Endometrial microvascular endothelial cells (primary cell): ENCODE results near the gene GGTLC1. TPM values are rescaled to one million over a fixed set of nuclear protein-coding genes. Genes with fewer than 3 reads are reported as not detected.

Experiments
- total RNA-seq: library from RNA; depleted of rRNA; stranded (reverse); fragments of >200 nt; gene quantifications from one replicate; pipeline ENCODE4 v1.2.3, GENCODE V29; 2015; ENCODE audit errors: inconsistent ontology term

Gene GGTLC1
- total RNA-seq, 1 donor from 2014 or later = not detected

Other genes with a start within 250 kb of the GGTLC1 start
- 4.0 TPM for gene CST1, start 237.8 kb downstream of the GGTLC1 start, total RNA-seq
- gene CST2, start 162.1 kb downstream of the GGTLC1 start, total RNA-seq = not detected
- gene CST5, start 109.0 kb downstream of the GGTLC1 start, total RNA-seq = not detected